GM12878 (cell line): ENCODE measurements around the gene MLNR.

Experiments used
- EP300 ChIP-seq, 2 experiments: fragments of 150-350 bp in 1 of 2; IDR thresholded peaks; 2 replicates each; pipeline ENCODE4 v1.6.1; 2011 to 2012; ENCODE audit warnings: low read depth in 2 of 2, low read length in 2 of 2, borderline replicate concordance in 1 of 2, improper control_type of control experiment in 1 of 2, inconsistent platforms in 1 of 2; ENCODE audit not compliant: control insufficient read depth in 1 of 2
- FOS ChIP-seq: IDR thresholded peaks from 3 replicates; pipeline ENCODE4 v1.6.1; 2011; ENCODE audit warnings: borderline replicate concordance; ENCODE audit not compliant: insufficient read length; ENCODE audit errors: extremely low read depth
- HDAC2 ChIP-seq: fragments of 200-600 bp; sonication (generic); IDR thresholded peaks from 2 replicates; pipeline ENCODE4 v1.6.1; 2017
- MXI1 ChIP-seq: fragments of 150-350 bp; IDR thresholded peaks from 2 replicates; pipeline ENCODE4 v1.6.1; 2011; ENCODE audit warnings: low read depth, mild to moderate bottlenecking, inconsistent platforms, low read length, improper control_type of control experiment
- PAX5 ChIP-seq: IDR thresholded peaks from 2 replicates; pipeline ENCODE4 v1.6.1; 2011; ENCODE audit warnings: low read depth, low read length, borderline replicate concordance
- POLR2AphosphoS2 ChIP-seq: IDR thresholded peaks from 2 replicates; pipeline ENCODE4 v1.6.1; 2011; ENCODE audit warnings: low read depth, mild to moderate bottlenecking, low read length, improper control_type of control experiment, moderate library complexity
- POLR2AphosphoS5 ChIP-seq: IDR thresholded peaks from 2 replicates; pipeline ENCODE4 v1.6.1; 2011; ENCODE audit warnings: mild to moderate bottlenecking, low read length, inconsistent platforms
- REST ChIP-seq: IDR thresholded peaks from 2 replicates; pipeline ENCODE4 v1.6.1; 2012; ENCODE audit warnings: mild to moderate bottlenecking, low read depth, low read length
- SMC3 ChIP-seq: IDR thresholded peaks from 2 replicates; pipeline ENCODE4 v1.6.1; 2011; ENCODE audit warnings: low read length, improper control_type of control experiment, borderline replicate concordance
- ZSCAN29 ChIP-seq: fragments of 450-650 bp; IDR thresholded peaks from 2 replicates; pipeline ENCODE4 v1.6.1; 2017; ENCODE audit warnings: mild to moderate bottlenecking, moderate library complexity
- TF ChIP-seq, protein P1 (sequence below), 3 experiments: IDR thresholded peaks in 2 of 3; conservative IDR thresholded peaks in 1 of 3; 2 replicates each; pipeline ENCODE4 v1.5.1; 2011; ENCODE audit warnings: low read depth in 3 of 3, low read length in 3 of 3, mild to moderate bottlenecking in 3 of 3, control low read depth in 2 of 3, moderate library complexity in 2 of 3, inconsistent platforms in 1 of 3, mixed read lengths in 1 of 3; ENCODE audit not compliant: control insufficient read depth in 2 of 3, insufficient read depth in 1 of 3; ENCODE audit errors: extremely low read depth in 1 of 3
- TF ChIP-seq, protein P2 (sequence below): fragments of 450-650 bp; IDR thresholded peaks from 2 replicates; pipeline ENCODE4 v1.6.1; 2014; ENCODE audit warnings: mild to moderate bottlenecking

GRCh38 chr13:49240017-49240416 is 19.9 kb downstream of the MLNR start:
- TF ChIP-seq SMC3 (peak; percentile 41; the same call in 1 of the 2 replicates), EP300 (IDR thresholded peaks at IDR 0.05; ENCODE audit: borderline replicate concordance in 1 of 2, control insufficient read depth in 1 of 2, low read depth in 2 of 2, low read length in 2 of 2) (no peak), POLR2AphosphoS5 (no peak), ZSCAN29 (no peak), PAX5 (no peak), REST (no peak), FOS (no peak), MXI1 (no peak), POLR2AphosphoS2 (no peak), HDAC2 (no peak)
- TF ChIP-seq, protein P1, sequence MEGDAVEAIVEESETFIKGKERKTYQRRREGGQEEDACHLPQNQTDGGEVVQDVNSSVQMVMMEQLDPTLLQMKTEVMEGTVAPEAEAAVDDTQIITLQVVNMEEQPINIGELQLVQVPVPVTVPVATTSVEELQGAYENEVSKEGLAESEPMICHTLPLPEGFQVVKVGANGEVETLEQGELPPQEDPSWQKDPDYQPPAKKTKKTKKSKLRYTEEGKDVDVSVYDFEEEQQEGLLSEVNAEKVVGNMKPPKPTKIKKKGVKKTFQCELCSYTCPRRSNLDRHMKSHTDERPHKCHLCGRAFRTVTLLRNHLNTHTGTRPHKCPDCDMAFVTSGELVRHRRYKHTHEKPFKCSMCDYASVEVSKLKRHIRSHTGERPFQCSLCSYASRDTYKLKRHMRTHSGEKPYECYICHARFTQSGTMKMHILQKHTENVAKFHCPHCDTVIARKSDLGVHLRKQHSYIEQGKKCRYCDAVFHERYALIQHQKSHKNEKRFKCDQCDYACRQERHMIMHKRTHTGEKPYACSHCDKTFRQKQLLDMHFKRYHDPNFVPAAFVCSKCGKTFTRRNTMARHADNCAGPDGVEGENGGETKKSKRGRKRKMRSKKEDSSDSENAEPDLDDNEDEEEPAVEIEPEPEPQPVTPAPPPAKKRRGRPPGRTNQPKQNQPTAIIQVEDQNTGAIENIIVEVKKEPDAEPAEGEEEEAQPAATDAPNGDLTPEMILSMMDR (IDR thresholded peaks at IDR 0.05 in 2 of 3, conservative IDR thresholded peaks at IDR 0.05 in 1 of 3; ENCODE audit: control insufficient read depth in 2 of 3, extremely low read depth in 1 of 3, insufficient read depth in 1 of 3, low read depth in 3 of 3, low read length in 3 of 3), result peak; percentile 63 to 70 (median 65)
- TF ChIP-seq, protein P2, sequence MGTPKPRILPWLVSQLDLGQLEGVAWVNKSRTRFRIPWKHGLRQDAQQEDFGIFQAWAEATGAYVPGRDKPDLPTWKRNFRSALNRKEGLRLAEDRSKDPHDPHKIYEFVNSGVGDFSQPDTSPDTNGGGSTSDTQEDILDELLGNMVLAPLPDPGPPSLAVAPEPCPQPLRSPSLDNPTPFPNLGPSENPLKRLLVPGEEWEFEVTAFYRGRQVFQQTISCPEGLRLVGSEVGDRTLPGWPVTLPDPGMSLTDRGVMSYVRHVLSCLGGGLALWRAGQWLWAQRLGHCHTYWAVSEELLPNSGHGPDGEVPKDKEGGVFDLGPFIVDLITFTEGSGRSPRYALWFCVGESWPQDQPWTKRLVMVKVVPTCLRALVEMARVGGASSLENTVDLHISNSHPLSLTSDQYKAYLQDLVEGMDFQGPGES, result no peak
